ENCODE data around the gene JADE1. TPM values are rescaled to one million over a fixed set of nuclear protein-coding genes. Genes with fewer than 3 reads are reported as not detected.
A peak's percentile ranks its signal among the peaks of the same experiment; 100 is the strongest.

JADE1 gene
- total and polyA plus RNA-seq, 2 of the 4 experiments (the other 2 are of a cell fraction) = 13.8 to 32.6 TPM

DNA sequence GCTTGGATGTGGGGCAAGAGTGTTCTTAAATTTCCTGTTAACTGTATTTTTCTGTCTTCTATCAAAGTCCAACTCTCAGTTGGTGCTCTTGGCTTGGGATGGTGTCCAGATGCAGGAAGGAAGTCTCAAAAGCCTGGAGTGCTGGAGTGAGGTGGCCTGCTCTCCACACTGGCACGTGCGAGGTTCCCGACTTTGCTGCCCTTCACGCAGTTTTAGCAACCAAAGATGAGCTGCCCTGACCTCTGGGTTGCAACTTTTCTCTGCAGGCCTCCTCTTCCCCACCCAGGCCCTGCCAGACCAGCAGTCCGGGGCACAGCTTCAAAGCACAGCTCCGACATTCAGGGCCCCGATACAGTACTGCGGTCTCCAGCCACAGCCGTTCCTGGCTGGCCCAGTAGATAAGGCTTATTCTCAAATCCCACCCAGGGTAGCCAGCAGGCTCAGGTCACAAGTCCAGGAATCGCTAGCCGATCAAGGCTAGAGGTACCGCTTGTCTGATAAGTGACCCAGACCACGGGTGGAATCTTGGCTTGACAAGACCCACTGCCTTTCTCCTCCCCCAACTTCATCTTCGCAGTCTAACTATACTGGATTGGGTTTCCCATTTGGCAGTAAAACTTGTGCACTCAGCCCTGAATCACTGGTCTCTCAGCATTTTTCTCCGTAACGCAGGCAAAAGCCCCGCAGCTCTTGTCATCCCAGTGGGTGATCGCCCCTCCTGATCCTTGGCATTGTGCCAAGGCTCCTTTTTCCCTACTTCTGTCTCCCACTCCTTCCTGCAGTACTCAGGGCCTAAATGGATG lies 21.8 kb upstream of the JADE1 start:
- Histone ChIP-seq H4K20me1 (ENCODE audit: insufficient read depth, low read length) (no peaks in the 10 kb centered on the region), H3K36me3 (ENCODE audit: control insufficient read depth, insufficient read depth, low read length) (no peaks in the 10 kb centered on the region), H3K79me1 (ENCODE audit: low read depth in 1 of 2, low read length in 2 of 2) (no peaks in the 10 kb centered on the region), H3K9ac (ENCODE audit: low read depth, low read length) (no peak overlapping the region), H3K23ac (ENCODE audit: low read depth, low read length) (no peak overlapping the region), H3K56ac (ENCODE audit: extremely low read depth, insufficient read depth, low read length) (no peak overlapping the region), H2AFZ (replicated peaks; ENCODE audit: low read length, poor library complexity) (peak overlapping the region; percentile 13), H4K5ac (ENCODE audit: low read depth, low read length) (no peak overlapping the region), H4K8ac (ENCODE audit: low read depth in 2 of 2, low read length in 2 of 2) (no peak overlapping the region), H2BK20ac (ENCODE audit: low read depth, low read length) (no peak overlapping the region), H3K18ac (ENCODE audit: low read depth, low read length) (no peak overlapping the region), H2AK5ac (ENCODE audit: low read depth, low read length) (peak overlapping the region; percentile 24; the same call in 1 of the 2 replicates), H4K91ac (ENCODE audit: insufficient read depth, low read depth, low read length) (no peak overlapping the region), H3K27me3 (ENCODE audit: control insufficient read depth, insufficient read depth, low read length) (no peaks in the 10 kb centered on the region), H3K4me3 (ENCODE audit: insufficient read depth, low read depth, low read length) (no peak overlapping the region), H3K4me2 (ENCODE audit: low read depth, low read length) (no peak overlapping the region), H3K14ac (replicated peaks; ENCODE audit: low read depth, low read length) (peak overlapping the region; percentile 4; the same call in 1 of the 2 replicates), H2AK9ac (replicated peaks; ENCODE audit: low read depth, low read length, poor library complexity) (no peak overlapping the region), H3K9me3 (ENCODE audit: control insufficient read depth, insufficient read depth, low read length) (no peaks in the 10 kb centered on the region), H3K4ac (ENCODE audit: low read depth, low read length) (no peak overlapping the region), H2BK15ac (ENCODE audit: low read depth, low read length) (no peak overlapping the region), H2BK5ac (ENCODE audit: low read depth, low read length, poor library complexity, severe bottlenecking) (no peak overlapping the region), H3K27ac (ENCODE audit: insufficient read depth, low read length) (no peak overlapping the region), H2BK120ac (ENCODE audit: low read depth, low read length) (no peak overlapping the region), H3K9me1 (ENCODE audit: insufficient read depth, low read length) (0 out of 2 replicates have a peak, but pooled peaks cover 9% of the 10 kb centered on the region), H3K4me1 (ENCODE audit: control insufficient read depth, insufficient read depth, low read length) (no peaks in the 10 kb centered on the region)
- ATAC-seq (ENCODE audit: low read depth) (no peak), DNase-seq (peak; percentile 74)
- in situ Hi-C loops (cut with MboI; ENCODE audit: low sequenced_read_pairs) (no loop called here), intact Hi-C loops (cut with micrococcal nuclease) (no loop called here), dilution Hi-C loops (cut with HindIII; ENCODE audit: low sequenced_read_pairs, unreplicated experiment) (no loop called here)
- TF ChIP-seq, protein P1, sequence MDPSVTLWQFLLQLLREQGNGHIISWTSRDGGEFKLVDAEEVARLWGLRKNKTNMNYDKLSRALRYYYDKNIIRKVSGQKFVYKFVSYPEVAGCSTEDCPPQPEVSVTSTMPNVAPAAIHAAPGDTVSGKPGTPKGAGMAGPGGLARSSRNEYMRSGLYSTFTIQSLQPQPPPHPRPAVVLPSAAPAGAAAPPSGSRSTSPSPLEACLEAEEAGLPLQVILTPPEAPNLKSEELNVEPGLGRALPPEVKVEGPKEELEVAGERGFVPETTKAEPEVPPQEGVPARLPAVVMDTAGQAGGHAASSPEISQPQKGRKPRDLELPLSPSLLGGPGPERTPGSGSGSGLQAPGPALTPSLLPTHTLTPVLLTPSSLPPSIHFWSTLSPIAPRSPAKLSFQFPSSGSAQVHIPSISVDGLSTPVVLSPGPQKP (IDR thresholded peaks at IDR 0.05; ENCODE audit: borderline replicate concordance, low read depth, low read length) = no peak
- no peak for TF ChIP-seq BHLHE40 (IDR thresholded peaks at IDR 0.05; ENCODE audit: low read depth, low read length)
- no peak for TF ChIP-seq NFE2L2 (IDR thresholded peaks at IDR 0.05; ENCODE audit: low read depth, low read length)
- TF ChIP-seq SMC3 (IDR thresholded peaks at IDR 0.05; ENCODE audit: low read depth, low read length) = no peak
- POLR2A ChIA-PET (ENCODE audit: unreplicated experiment) = no interaction called here
- CTCF ChIA-PET = no interaction called here
- BruUV-seq (replicated peaks) = no TSS peak
- 77% methylated on average over 11 of the region's 18 CpGs; no CpG with 5 or more reads in 1 of the 2 experiments for WGBS, 2 experiments (ENCODE audit: extremely low coverage in 2 of 2, insufficient read length in 1 of 2)
